ENCODE data around the gene KCNG2.

- TF ChIP-seq CTCF (IDR thresholded peaks at IDR 0.05) (no peak), POLR2A (IDR thresholded peaks at IDR 0.05) (no peak)
Observed at GRCh38 chr18:79939096-79939495, 141.4 kb downstream of the KCNG2 start.
